Stimulated activated CD4-positive, alpha-beta T cell treated with anti-CD3 and anti-CD28 coated beads, Interleukin-1b, Interleukin-23, amount 100 ng/mL, for 48 hours (primary cell): ENCODE results near the gene OTOF.

ENCODE experiments used
- DNase-seq: peaks from one replicate; pipeline ENCODE4 v3.0.0-alpha.2; 2020

The OTOF gene

GRCh38 chr2:26444236-26444635 lies 33.7 kb downstream of the OTOF start:
- DNase-seq: no peak

DNA sequence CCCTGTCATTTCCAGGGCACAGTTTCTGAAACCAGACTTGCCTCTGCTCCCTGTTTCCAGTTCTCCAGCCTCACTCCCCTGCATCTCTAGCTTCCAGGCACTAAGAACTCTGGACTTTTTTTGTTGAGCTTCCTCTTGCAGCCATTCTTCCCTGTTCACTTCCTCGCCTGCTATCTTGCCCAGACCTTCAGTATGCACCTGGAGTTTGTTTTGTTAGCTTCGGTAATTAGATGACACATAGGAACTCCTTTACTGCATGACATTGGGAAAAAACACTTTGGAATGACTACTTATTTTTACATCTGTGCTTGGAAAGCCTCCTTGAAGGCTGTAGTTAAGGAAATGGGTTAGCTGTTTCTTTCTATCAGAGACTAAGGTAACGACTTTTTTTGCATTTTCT lies 35.2 kb downstream of the OTOF start:
- DNase-seq: no peak

DNA sequence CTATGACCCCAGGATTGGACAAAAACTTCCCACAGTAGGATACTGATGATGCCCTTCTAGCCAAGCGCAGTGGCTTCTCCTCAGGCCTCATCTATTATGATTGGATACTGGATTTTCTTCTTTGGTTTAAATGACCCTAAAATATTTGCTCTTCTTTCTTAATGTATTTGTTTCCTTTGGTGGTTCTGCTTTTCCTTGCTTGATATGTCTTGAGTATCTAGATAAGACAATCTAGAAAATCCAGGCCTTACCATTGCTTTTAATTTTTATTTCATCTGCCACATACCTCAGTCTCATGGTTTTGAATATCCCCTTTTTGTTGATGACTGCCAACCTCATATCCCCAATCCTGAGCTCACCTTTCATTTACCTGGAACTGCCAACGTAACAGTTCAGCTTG lies 35.6 kb downstream of the OTOF start:
- DNase-seq: no peak

- no peak for DNase-seq
These were observed 39.0 kb downstream of the OTOF start for GRCh38 chr2:26438926-26439325.

- no peak for DNase-seq
These were observed 39.4 kb downstream of the OTOF start for GRCh38 chr2:26438526-26438925.

GRCh38 chr2:26435106-26435505 lies 42.8 kb downstream of the OTOF start:
- DNase-seq: no peak

DNA sequence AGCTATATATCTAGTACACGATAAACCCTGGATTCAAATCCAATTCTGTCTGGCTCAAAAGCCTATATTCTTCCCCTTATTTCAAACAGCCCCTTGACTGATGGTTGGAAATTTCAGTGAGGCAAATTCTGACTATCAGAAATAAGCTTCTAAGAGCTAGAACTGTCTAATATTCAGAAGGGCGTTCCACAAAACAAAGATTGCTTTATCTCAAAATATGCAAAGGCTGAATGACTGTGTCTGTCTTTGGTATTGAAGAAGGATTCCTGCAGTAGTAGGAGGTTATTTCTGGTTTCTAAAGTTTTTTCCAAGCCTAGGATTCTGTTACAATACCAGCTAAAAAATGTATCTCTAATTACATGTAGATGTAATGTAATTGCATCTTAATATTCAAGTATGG lies 45.1 kb downstream of the OTOF start:
- no peak for DNase-seq

- DNase-seq: no peak
These were observed 45.6 kb downstream of the OTOF start for GRCh38 chr2:26432363-26432762.

- DNase-seq: no peak
These were observed 47.1 kb downstream of the OTOF start for GRCh38 chr2:26430826-26431225.

DNA sequence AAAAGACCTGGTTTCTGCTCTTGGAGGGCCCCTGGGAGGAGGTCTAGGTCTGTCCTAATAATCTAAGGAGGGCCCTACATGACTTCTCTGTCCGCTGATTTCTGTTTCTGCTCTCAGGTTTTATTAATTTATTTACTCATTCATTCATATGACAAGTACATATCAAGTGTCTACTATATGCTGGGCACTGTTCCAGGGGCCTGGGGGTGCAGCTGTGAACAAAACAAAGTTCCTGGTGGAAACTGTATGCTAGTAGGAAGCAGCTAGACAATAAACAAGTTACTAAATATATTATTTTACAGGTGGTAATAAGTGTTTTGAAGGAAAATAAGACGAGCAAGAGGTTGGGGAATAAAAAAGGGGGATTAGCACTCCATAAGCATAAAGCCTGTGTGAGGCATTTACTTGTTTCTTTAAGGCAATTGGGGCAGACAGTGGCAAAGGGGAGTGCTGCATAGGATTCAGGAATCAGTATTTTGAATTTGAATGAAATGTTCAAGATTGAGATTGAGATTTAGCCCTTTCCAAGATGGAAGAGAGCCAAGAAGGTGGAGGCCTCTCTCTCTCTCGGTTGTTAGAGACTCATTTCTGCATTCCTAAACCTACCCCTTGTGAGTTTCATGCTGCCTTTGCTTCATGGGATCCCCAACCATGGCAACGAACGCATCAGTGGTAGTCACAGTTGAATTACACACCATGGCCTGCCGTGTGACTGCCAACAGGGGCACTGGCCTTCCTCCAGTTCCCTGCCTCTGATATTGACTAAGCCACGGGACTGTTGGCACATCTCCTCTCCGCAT lies 47.9 kb downstream of the OTOF start:
- no peak for DNase-seq

DNA sequence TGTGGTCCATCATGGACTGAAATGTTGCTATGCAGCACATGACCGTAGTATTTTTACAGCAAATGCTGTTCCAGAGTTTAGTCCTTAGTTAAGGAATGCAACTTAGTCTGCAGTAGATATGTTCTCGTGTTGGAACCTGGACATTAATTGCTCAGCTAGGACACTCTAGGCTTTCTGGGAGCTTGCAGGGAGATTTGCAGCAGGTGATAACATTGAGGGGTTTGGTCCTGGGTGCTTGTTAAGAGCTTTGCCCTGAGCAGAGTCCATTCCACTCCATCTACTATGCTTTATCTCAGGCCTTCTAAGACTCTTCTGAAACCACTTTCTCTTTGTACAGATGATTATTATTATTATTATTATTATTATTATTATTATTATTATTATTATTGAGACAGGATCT lies 49.1 kb downstream of the OTOF start:
- DNase-seq: no peak

DNA sequence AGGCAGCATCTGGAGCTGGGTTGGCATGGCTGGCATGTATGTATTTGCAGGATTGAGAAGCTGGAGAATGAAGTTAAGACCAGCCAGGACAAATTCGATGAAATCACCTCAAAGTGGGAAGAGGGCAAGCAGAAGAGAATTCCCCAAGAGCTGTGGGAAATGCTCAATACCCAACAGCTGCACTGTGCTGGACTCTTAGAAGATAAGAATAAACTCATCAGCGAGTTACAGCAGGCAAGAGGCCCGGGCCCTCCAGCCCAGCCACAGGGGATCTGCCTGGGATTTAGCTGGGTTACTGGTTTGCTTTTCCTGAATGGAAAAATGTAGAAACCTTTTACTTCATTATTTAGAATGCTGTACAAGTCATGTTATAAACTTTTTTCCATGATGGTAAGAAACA lies 53.7 kb downstream of the OTOF start:
- DNase-seq: no peak

GRCh38 chr2:26423750-26424149 lies 54.2 kb downstream of the OTOF start:
- no peak for DNase-seq

- DNase-seq: no peak
These were observed 54.8 kb downstream of the OTOF start for GRCh38 chr2:26422947-26423629.

DNA sequence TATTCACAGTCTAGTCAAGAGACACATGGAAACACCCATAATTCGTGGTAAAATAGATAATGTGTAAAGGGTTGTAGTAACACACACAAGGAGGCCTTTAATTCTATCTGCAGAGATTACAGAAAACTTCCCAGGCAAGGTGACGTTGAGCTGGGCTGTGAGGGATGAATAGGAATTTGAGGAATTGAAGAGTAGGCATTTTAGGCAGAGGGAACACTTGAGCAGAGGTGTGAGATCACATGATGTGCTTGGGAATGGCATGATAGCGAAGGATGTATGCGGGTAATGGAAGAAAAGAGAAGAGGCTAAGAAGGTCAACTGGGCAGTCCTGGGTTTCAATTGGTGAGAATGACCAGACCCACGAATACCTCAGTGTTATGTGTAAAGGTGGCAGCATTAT lies 56.0 kb downstream of the OTOF start:
- no peak for DNase-seq

GRCh38 chr2:26414311-26414710 lies 63.6 kb downstream of the OTOF start:
- no peak for DNase-seq

- no peak for DNase-seq
These were observed 65.7 kb downstream of the OTOF start for GRCh38 chr2:26412091-26412673.

DNA sequence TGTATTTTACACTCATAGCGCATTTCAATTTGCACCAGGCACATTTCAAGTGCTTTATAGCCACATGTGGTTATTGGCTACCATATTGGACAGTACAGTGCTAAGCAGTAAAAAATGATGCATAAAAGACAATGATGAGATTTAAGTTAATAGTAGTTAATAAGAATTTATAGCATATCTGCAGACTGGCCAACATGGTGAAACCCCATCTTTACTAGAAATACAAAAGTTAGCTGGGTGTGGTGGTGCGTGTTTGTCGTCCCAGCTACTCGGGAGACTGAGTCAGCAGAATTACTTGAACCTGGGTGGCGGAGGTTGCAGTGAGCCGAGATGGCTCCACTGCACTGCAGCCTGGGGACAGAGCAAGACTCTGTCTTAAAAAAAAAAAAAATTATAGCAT lies 66.5 kb downstream of the OTOF start:
- no peak for DNase-seq

DNA sequence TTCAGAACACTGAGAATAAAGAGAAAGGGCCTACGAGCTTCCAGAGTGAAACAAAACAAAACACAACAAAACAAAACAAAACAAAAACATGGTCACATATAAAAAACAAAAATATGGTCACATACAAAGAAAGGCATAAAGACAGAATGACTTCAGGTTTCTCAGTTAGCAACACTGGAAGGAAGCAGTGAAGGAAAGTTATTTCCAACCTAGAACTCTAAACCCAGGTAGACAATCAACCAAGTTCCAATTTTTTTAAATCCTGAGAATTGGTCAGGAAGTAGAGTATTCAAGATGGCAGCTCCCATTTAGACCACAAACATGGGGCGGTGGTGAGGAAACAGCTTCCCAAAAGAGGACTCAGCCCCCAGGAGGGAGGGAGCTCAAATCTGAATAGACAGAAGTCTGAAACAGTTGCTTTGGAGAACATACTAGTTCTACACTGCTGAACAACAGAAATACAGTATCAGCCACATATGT lies 67.1 kb downstream of the OTOF start:
- no peak for DNase-seq

- no peak for DNase-seq
These were observed 68.1 kb downstream of the OTOF start for GRCh38 chr2:26409785-26410184.

DNA sequence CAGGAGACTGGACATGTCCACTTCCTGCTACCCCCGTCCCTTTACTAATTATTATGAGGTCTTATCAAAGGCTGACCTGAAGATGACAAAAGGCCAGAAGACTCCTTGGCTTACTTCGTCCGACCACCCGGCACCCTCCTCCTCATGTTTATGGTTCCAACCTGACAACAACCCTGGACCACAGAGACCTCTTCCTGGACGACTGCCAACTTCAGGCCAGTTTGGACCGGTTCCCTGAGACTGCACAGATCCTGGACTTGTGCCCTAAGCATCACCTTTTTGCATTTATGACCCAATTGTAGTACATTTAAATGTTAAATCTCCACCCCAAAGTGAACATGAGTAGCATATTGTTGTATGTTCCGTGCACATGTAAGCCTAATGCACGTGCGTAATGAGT lies 70.4 kb downstream of the OTOF start:
- no peak for DNase-seq
